SJCRH30 (cell line): ENCODE data around the gene ODF4. TPM values are rescaled to one million over a fixed set of nuclear protein-coding genes. Genes with fewer than 3 reads are reported as not detected.
"Not testable (repeated sequence)": the region's sequence is repeated elsewhere in the genome, so short reads cannot be mapped to it uniquely, and the experiment has no call there.

Experiments used
- DNase-seq, 2 experiments: peaks; one replicate each; pipeline ENCODE4 v3.0.0-alpha.2; 2015 to 2020
- H3K27ac ChIP-seq: fragments of 250-450 bp; sonication (Bioruptor Pico); 2 replicates; pipeline ENCODE4 v1.5.1; 2020; ENCODE audit warnings: mild to moderate bottlenecking, moderate library complexity
- H3K27me3 ChIP-seq: fragments of 250-450 bp; sonication (Bioruptor Pico); 2 replicates; pipeline ENCODE4 v1.5.1; 2020; ENCODE audit warnings: mild to moderate bottlenecking, moderate library complexity
- H3K36me3 ChIP-seq: fragments of 250-450 bp; sonication (Bioruptor Pico); 2 replicates; pipeline ENCODE4 v1.5.1; 2020; ENCODE audit warnings: mild to moderate bottlenecking, moderate library complexity
- H3K4me1 ChIP-seq: fragments of 250-450 bp; sonication (Bioruptor Pico); 2 replicates; pipeline ENCODE4 v1.5.1; 2020; ENCODE audit warnings: mild to moderate bottlenecking, moderate library complexity
- H3K4me3 ChIP-seq: fragments of 250-450 bp; sonication (Bioruptor Pico); 2 replicates; pipeline ENCODE4 v1.5.1; 2020; ENCODE audit warnings: mild to moderate bottlenecking, moderate library complexity
- H3K9me3 ChIP-seq: fragments of 250-450 bp; sonication (Bioruptor Pico); replicated peaks from 2 replicates; pipeline ENCODE4 v1.5.1; 2020; ENCODE audit warnings: mild to moderate bottlenecking, moderate library complexity
- total RNA-seq: library from RNA; depleted of rRNA; stranded (reverse); fragments of >200 nt; shearing (Covaris generic); gene quantifications from 2 replicates; pipeline ENCODE4 v1.2.3, GENCODE V29; 2014

The ODF4 gene
- total RNA-seq, 1 experiment from 2014 or later = not detected

GRCh38 chr17:8341456-8341855 is 1.8 kb downstream of the ODF4 start:
- Histone ChIP-seq H3K36me3 (no peaks in the 10 kb centered on the region), H3K4me3 (no peak overlapping the region), H3K27ac (no peak overlapping the region), H3K4me1 (peaks cover 4% of the 10 kb centered on the region), H3K9me3 (no peaks in the 10 kb centered on the region), H3K27me3 (no peaks in the 10 kb centered on the region)
- DNase-seq = no peak

GRCh38 chr17:8345052-8345690 is 5.5 kb downstream of the ODF4 start:
- Histone ChIP-seq H3K4me1 (no peaks in the 10 kb centered on the region), H3K9me3 (no peaks in the 10 kb centered on the region), H3K4me3 (no peak overlapping the region), H3K27me3 (no peaks in the 10 kb centered on the region), H3K36me3 (no peaks in the 10 kb centered on the region), H3K27ac (no peak overlapping the region)
- DNase-seq = no peak

DNA sequence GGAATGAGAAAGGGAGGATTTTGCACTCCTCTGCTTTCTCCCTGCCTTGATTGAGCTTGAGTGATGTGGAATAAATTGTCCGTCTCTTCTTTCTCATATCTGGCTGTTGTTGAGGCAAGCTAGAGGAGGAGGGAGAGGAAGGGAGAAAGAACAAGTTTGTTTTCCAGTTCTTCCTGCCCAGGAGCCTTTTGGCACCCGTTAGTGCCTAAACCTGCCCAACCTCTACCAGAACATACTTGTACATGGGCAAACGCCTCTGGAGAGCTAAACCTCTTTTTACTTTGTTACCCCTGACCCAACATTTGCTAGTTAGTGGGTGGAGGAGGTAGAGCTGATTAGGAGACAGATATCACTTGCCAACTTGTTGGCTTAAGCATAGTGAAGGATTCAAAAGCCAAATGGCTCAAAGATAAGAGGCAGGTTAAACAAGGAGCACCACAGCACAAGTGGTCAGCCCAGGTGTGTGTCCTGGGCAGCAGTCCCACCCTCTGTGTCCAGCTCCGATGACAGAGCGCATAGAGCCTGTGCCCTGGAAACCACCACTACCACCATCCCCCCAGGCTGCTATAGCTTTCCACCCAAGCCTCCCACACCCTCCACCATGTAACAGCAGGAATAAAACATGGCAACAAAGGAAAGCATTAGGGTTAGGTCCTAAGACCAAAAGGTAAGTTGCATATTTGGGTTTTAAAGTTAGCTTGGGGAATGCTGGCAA is 6.5 kb downstream of the ODF4 start:
- H3K27me3 ChIP-seq = no peaks in the 10 kb centered on the region
- no peaks in the 10 kb centered on the region for H3K36me3 ChIP-seq
- no peak overlapping the region for H3K4me3 ChIP-seq
- no peak overlapping the region for H3K27ac ChIP-seq
- H3K4me1 ChIP-seq = no peaks in the 10 kb centered on the region
- DNase-seq = no peak
- no peaks in the 10 kb centered on the region for H3K9me3 ChIP-seq

DNA sequence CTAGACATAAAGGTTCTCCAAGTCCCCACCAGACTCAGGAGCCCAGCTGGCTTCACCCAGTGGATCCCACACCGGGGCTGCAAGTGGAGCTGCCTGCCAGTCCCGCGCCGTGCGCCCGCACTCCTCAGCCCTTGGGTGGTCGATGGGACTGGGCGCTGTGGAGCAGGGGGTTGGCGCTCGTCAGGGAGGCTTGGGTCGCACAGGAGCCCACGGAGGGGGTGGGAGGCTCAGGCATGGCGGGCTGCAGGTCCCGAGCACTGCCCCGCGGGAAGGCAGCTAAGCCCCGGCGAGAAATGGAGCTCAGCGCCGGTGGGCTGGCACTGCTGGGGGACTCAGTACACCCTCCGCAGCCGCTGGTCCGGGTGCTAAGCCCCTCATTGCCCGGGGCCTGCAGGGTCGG is 7.4 kb downstream of the ODF4 start:
- H3K9me3 ChIP-seq, H3K27me3 ChIP-seq, H3K4me3 ChIP-seq, H3K27ac ChIP-seq, DNase-seq, H3K4me1 ChIP-seq, H3K36me3 ChIP-seq: not testable (repeated sequence)

DNA sequence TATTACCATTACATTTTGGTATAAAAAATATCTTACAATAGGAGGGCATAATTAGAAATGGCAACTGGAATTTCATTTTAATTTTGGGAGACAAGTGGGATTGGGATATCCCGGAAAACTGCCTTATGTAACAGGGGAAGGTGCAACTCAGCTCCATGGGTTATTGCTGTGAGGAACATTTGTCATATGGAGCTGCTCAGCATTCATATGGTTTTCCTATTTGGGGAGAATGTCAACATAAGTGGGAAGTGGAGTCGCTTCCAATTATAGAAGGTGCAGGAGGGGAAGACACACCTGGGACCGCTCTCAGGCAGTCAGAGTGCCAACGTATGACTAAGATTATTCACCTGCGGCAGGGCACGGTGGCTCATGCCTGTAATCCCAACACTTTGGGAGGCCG is 10.7 kb downstream of the ODF4 start:
- no peaks in the 10 kb centered on the region for H3K9me3 ChIP-seq
- no peak overlapping the region for H3K4me3 ChIP-seq
- H3K4me1 ChIP-seq = no peaks in the 10 kb centered on the region
- H3K27ac ChIP-seq = no peak overlapping the region
- no peaks in the 10 kb centered on the region for H3K27me3 ChIP-seq
- no peaks in the 10 kb centered on the region for H3K36me3 ChIP-seq
- no peak for DNase-seq

GRCh38 chr17:8353736-8354135 is 14.1 kb downstream of the ODF4 start:
- H3K27ac ChIP-seq = no peak overlapping the region
- DNase-seq = no peak

GRCh38 chr17:8354236-8354635 is 14.6 kb downstream of the ODF4 start:
- Histone ChIP-seq H3K9me3 (no peaks in the 10 kb centered on the region), H3K27ac (no peak overlapping the region), H3K36me3 (no peaks in the 10 kb centered on the region), H3K27me3 (no peaks in the 10 kb centered on the region), H3K4me1 (peaks cover under 1% of the 10 kb centered on the region), H3K4me3 (no peak overlapping the region)
- DNase-seq = no peak

More at GRCh38 chr17:8353736-8354135, 14.1 kb downstream of the ODF4 start:
- no peaks in the 10 kb centered on the region for H3K27me3 ChIP-seq
- H3K36me3 ChIP-seq = no peaks in the 10 kb centered on the region
- H3K4me1 ChIP-seq = no peaks in the 10 kb centered on the region
- H3K9me3 ChIP-seq = no peaks in the 10 kb centered on the region
- no peak overlapping the region for H3K4me3 ChIP-seq

GRCh38 chr17:8357910-8358309 is 18.3 kb downstream of the ODF4 start:
- no peak overlapping the region for H3K4me3 ChIP-seq
- no peak for DNase-seq
- H3K27ac ChIP-seq = no peak overlapping the region
- no peaks in the 10 kb centered on the region for H3K36me3 ChIP-seq
- no peaks in the 10 kb centered on the region for H3K27me3 ChIP-seq
- H3K4me1 ChIP-seq = peaks cover 14% of the 10 kb centered on the region
- H3K9me3 ChIP-seq = no peaks in the 10 kb centered on the region

GRCh38 chr17:8359769-8360168 is 20.1 kb downstream of the ODF4 start:
- H3K9me3 ChIP-seq = no peaks in the 10 kb centered on the region
- peak overlapping the region; percentile 37 for H3K27ac ChIP-seq
- no peak overlapping the region for H3K4me3 ChIP-seq

DNA sequence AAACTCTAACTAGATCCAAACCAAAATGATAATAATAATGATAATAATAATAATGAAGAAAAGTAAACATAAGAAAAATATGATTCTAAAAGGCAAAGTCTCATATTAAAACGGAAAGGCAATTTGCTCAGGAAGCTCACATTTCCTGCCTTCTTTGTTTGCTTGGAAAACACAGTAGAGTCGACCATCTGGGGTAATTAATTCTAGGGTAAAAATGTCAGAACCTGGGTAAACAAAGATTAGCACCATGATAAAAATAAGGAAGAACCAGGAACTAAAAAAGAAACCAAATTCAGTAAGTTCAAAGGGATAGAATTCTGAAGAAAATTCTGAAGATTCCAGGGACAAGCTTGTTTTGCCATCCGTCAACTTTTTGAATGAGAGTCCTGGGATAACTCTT is 20.6 kb downstream of the ODF4 start:
- no peak overlapping the region for H3K4me3 ChIP-seq
- no peaks in the 10 kb centered on the region for H3K27me3 ChIP-seq
- peak overlapping the region; percentile 37 for H3K27ac ChIP-seq
- no peaks in the 10 kb centered on the region for H3K9me3 ChIP-seq
- H3K36me3 ChIP-seq = no peaks in the 10 kb centered on the region
- H3K4me1 ChIP-seq = peaks cover 14% of the 10 kb centered on the region
- no peak for DNase-seq

More at GRCh38 chr17:8359769-8360168, 20.1 kb downstream of the ODF4 start:
- Histone ChIP-seq H3K36me3 (no peaks in the 10 kb centered on the region), H3K4me1 (peaks cover 14% of the 10 kb centered on the region), H3K27me3 (no peaks in the 10 kb centered on the region)
- peak; percentile 50 to 70 for DNase-seq

DNA sequence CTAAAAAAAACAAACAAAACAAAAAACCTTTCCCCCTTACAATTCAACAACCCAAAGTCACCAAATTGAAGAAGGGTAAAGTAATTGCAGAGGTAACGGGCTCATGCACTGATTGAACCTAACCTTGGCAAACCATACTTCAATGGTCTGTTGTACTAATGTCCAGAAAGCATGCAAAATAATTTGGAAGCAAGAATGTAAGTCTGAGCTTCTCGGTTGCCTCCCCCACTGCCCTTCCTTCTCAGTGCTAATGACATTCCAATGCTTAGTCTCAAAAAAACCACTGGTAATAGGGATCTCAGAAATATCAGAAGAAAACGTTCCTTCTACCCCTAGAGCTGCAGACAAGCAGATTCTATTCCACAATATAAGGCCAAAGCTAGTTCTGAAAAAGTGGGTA is 21.1 kb downstream of the ODF4 start:
- no peak for DNase-seq
- Histone ChIP-seq H3K4me1 (peaks cover 14% of the 10 kb centered on the region), H3K27me3 (no peaks in the 10 kb centered on the region), H3K36me3 (no peaks in the 10 kb centered on the region), H3K27ac (no peak overlapping the region; the same call in 1 of the 2 replicates), H3K9me3 (no peaks in the 10 kb centered on the region), H3K4me3 (no peak overlapping the region)

DNA sequence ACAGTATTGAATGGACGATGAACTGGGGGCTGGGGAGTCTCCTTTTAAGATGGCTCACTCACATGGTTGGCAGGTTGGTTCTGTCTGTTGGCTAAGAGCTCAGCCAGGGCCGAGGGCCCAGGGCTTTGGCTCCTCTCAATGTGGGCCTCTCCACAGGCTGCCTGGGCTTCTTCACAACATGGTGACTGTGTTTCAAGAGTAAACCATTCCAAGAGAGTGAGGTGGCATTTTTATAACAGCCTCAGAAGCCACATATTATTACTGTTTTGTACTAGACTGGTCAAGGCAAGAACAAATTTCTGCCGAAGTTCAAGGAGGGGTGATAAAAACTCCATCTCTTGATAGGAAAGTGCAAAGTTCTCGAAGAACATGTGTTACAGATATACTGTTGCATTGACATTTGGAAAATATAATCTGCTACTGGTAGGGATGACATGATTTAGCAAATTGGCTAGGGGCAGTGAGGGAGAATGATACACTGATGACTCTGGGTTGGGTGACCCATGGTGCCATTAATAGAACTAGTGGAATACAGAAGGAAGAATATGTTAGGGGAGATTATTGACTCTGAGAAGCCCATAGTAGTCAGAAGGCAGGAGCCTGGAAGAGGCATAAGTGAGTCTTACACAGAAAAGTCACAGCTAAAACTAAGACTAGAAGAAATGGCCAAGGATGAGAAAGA is 23.2 kb downstream of the ODF4 start:
- no peak for DNase-seq
- Histone ChIP-seq H3K4me1 (peaks cover 17% of the 10 kb centered on the region), H3K9me3 (no peaks in the 10 kb centered on the region), H3K27me3 (no peaks in the 10 kb centered on the region), H3K27ac (peak overlapping the region; percentile 31; the same call in 1 of the 2 replicates), H3K36me3 (no peaks in the 10 kb centered on the region), H3K4me3 (no peak overlapping the region)

DNA sequence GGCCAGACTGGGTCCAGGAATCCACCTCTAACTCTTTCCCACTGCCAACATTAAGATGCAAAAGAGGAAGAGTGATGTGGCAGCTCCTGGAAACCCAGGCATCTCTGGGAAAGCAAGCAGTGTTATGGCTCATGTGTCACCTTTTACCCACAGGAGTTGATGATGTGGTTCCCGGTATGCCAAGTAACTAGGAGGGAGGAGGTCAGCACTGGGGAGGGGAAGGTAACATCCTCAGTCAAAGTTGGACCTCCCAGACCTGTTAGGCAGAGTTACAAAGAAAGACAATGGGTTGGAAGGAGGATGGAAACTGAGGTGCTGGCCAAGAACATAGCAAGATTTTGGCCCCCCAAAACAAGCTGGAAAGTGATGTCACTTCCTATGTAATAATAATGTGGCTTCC is 25.5 kb downstream of the ODF4 start:
- Histone ChIP-seq H3K4me1 (peaks cover 12% of the 10 kb centered on the region; the same call in 1 of the 2 replicates), H3K36me3 (no peaks in the 10 kb centered on the region; the same call in 1 of the 2 replicates), H3K4me3 (no peak overlapping the region), H3K27me3 (no peaks in the 10 kb centered on the region), H3K27ac (no peak overlapping the region), H3K9me3 (no peaks in the 10 kb centered on the region)
- no peak for DNase-seq

- Histone ChIP-seq H3K36me3 (no peaks in the 10 kb centered on the region; the same call in 1 of the 2 replicates), H3K27me3 (no peaks in the 10 kb centered on the region), H3K4me1 (peaks cover 10% of the 10 kb centered on the region), H3K4me3 (no peak overlapping the region), H3K27ac (no peak overlapping the region; the same call in 1 of the 2 replicates), H3K9me3 (no peaks in the 10 kb centered on the region)
- no peak for DNase-seq
Observed at GRCh38 chr17:8366231-8366630, 26.6 kb downstream of the ODF4 start.

GRCh38 chr17:8368193-8368592 is 28.6 kb downstream of the ODF4 start:
- Histone ChIP-seq H3K27ac (no peak overlapping the region), H3K9me3 (no peaks in the 10 kb centered on the region), H3K36me3 (no peaks in the 10 kb centered on the region; the same call in 1 of the 2 replicates), H3K27me3 (no peaks in the 10 kb centered on the region), H3K4me1 (peaks cover 20% of the 10 kb centered on the region), H3K4me3 (no peak overlapping the region)
- no peak for DNase-seq
